Smooth muscle cell (in vitro differentiated cells): ENCODE results near the gene TAF15. TPM values are rescaled to one million over a fixed set of nuclear protein-coding genes. Genes with fewer than 3 reads are reported as not detected.
A peak's percentile ranks its signal among the peaks of the same experiment; 100 is the strongest.

Source experiments
- DNase-seq: peaks from one replicate; lab custom pipeline; 2025; ENCODE audit not compliant: unreplicated experiment; lab: John Stamatoyannopoulos, UW
- H2AFZ ChIP-seq: fragments of 200-600 bp; sonication (generic); 2 replicates; pipeline ENCODE4 v1.6.0; 2016; ENCODE audit warnings: antibody characterized with exemption, low read depth, mild to moderate bottlenecking
- H3F3A ChIP-seq: fragments of 200-600 bp; sonication (generic); 2 replicates; pipeline ENCODE4 v1.6.0; 2017; ENCODE audit warnings: antibody characterized with exemption, low read depth
- H3K27ac ChIP-seq: fragments of 200-600 bp; sonication (generic); 2 replicates; pipeline ENCODE4 v1.5.1; 2016; ENCODE audit warnings: low read depth, mild to moderate bottlenecking
- H3K27me3 ChIP-seq: fragments of 200-600 bp; sonication (generic); 2 replicates; pipeline ENCODE4 v1.6.1; 2016; ENCODE audit warnings: low read depth, mild to moderate bottlenecking
- H3K36me3 ChIP-seq: fragments of 200-600 bp; sonication (generic); 2 replicates; pipeline ENCODE4 v1.5.1; 2016; ENCODE audit warnings: low read depth
- H3K4me1 ChIP-seq: fragments of 200-600 bp; sonication (generic); 2 replicates; pipeline ENCODE4 v1.5.1; 2016; ENCODE audit warnings: low read depth
- H3K4me2 ChIP-seq: fragments of 200-600 bp; sonication (generic); 2 replicates; pipeline ENCODE4 v1.6.0; 2016; ENCODE audit warnings: mild to moderate bottlenecking
- H3K4me3 ChIP-seq: fragments of 200-600 bp; sonication (generic); 2 replicates; pipeline ENCODE4 v1.5.1; 2016; ENCODE audit warnings: mild to moderate bottlenecking
- H3K79me2 ChIP-seq: fragments of 200-600 bp; sonication (generic); 2 replicates; pipeline ENCODE4 v1.6.0; 2016; ENCODE audit warnings: low read depth, mild to moderate bottlenecking
- H3K9ac ChIP-seq: fragments of 200-600 bp; sonication (generic); 2 replicates; pipeline ENCODE4 v1.6.0; 2016; ENCODE audit warnings: low read depth
- H3K9me3 ChIP-seq: fragments of 200-600 bp; sonication (generic); replicated peaks from 2 replicates; pipeline ENCODE4 v1.5.1; 2016; ENCODE audit warnings: low read depth
- H4K20me1 ChIP-seq: fragments of 200-600 bp; sonication (generic); 2 replicates; pipeline ENCODE4 v1.6.0; 2016; ENCODE audit warnings: low read depth
- CTCF ChIP-seq: fragments of 200-600 bp; sonication (generic); IDR thresholded peaks from 2 replicates; pipeline ENCODE4 v1.5.1; 2017; ENCODE audit warnings: borderline replicate concordance, mild to moderate bottlenecking, antibody characterized with exemption; ENCODE audit not compliant: insufficient read depth, poor library complexity, severe bottlenecking
- WGBS: methylation state at CpG from one replicate; pipeline ENCODE4 v1.1.7; 2016; ENCODE audit warnings: low lambda C conversion rate; 5-methylcytosine and 5-hydroxymethylcytosine counted together
- polyA plus RNA-seq: library from polyadenylated mRNA; unstranded; fragments of >200 nt; fragmentation: Nextera tagmentation; extraction: Ambion mirVana; gene quantifications from 2 replicates; pipeline ENCODE4 v1.2.1, GENCODE V29; 2016
- total RNA-seq: library from RNA; depleted of rRNA; stranded (reverse); fragments of >200 nt; gene quantifications from 2 replicates; pipeline ENCODE4 v1.2.3, GENCODE V29; 2014

Gene TAF15
- total and polyA plus RNA-seq, 2 experiments from 2014 or later: 4.2 to 33.3 TPM

GRCh38 chr17:35788477-35789368, 20.6 kb upstream of the TAF15 start:
- Histone ChIP-seq H3K27ac (peak overlapping the region; percentile 96), H3K79me2 (peaks cover 26% of the 10 kb centered on the region), H3K27me3 (no peaks in the 10 kb centered on the region), H3K9me3 (no peaks in the 10 kb centered on the region), H3K4me3 (no peak overlapping the region), H3K36me3 (no peaks in the 10 kb centered on the region), H3F3A (peaks cover 35% of the 10 kb centered on the region), H4K20me1 (no peaks in the 10 kb centered on the region), H2AFZ (peak overlapping the region; percentile 31), H3K9ac (peak overlapping the region; percentile 74), H3K4me2 (peak overlapping the region; percentile 78), H3K4me1 (peaks cover 14% of the 10 kb centered on the region)
- TF ChIP-seq CTCF: no peak
- WGBS: 0% methylated on average over 2 of the region's 2 CpGs
- no peak for DNase-seq

GRCh38 chr17:35790841-35791240, 18.4 kb upstream of the TAF15 start:
- no peak for DNase-seq
- Histone ChIP-seq H3F3A (peaks cover 38% of the 10 kb centered on the region), H3K27me3 (no peaks in the 10 kb centered on the region), H3K9ac (no peak overlapping the region), H3K4me3 (no peak overlapping the region), H4K20me1 (no peaks in the 10 kb centered on the region), H3K79me2 (peaks cover 34% of the 10 kb centered on the region), H3K4me2 (no peak overlapping the region), H3K36me3 (no peaks in the 10 kb centered on the region), H3K4me1 (peaks cover 14% of the 10 kb centered on the region), H3K27ac (no peak overlapping the region), H3K9me3 (no peaks in the 10 kb centered on the region), H2AFZ (no peak overlapping the region)
- TF ChIP-seq CTCF: no peak
- WGBS: 46% methylated on average over 3 of the region's 3 CpGs

GRCh38 chr17:35791681-35792350, 17.5 kb upstream of the TAF15 start:
- H3K27ac ChIP-seq: no peak overlapping the region
- no peak for TF ChIP-seq CTCF
- peak overlapping the region; percentile 93 for H3K4me2 ChIP-seq
- no peaks in the 10 kb centered on the region for H3K9me3 ChIP-seq
- H3K9ac ChIP-seq: no peak overlapping the region
- no peak overlapping the region for H2AFZ ChIP-seq
- 58% methylated on average over 9 of the region's 9 CpGs for WGBS
- no peak overlapping the region for H3K4me3 ChIP-seq
- no peaks in the 10 kb centered on the region for H4K20me1 ChIP-seq
- peaks cover 34% of the 10 kb centered on the region for H3K79me2 ChIP-seq
- H3K27me3 ChIP-seq: no peaks in the 10 kb centered on the region
- peaks cover 13% of the 10 kb centered on the region for H3K4me1 ChIP-seq
- H3F3A ChIP-seq: peaks cover 42% of the 10 kb centered on the region
- DNase-seq: no peak
- H3K36me3 ChIP-seq: no peaks in the 10 kb centered on the region
